HCT116 (cell line): ENCODE data around the gene FDXR. TPM values are rescaled to one million over a fixed set of nuclear protein-coding genes. Genes with fewer than 3 reads are reported as not detected.

ENCODE experiments used
- ATAC-seq: fragments of 200-7000 bp; cut with Tn5 transposase; 2 replicates; pipeline ENCODE4 v1.9.1; 2020; ENCODE audit warnings: mild to moderate bottlenecking, moderate library complexity
- BruUV-seq: library from RNA; stranded (reverse); fragments of 400-500 nt; replicated peaks from 2 replicates; lab custom pipeline; 2021; lab: Mats Ljungman, UMichigan
- CTCF ChIA-PET: fragments of 300-600 bp; sonication (Branson Sonifier 250); formaldehyde crosslinking; loops from one replicate; lab custom pipeline; 2021; ENCODE audit warnings: antibody characterized with exemption; lab: Charles Lee
- POLR2A ChIA-PET: fragments of 300-600, 350-600 bp; sonication (Branson Sonifier 250); formaldehyde crosslinking; loops from one replicate; lab custom pipeline; 2021; ENCODE audit warnings: antibody characterized with exemption; lab: Charles Lee
- RAD21 ChIA-PET, 2 experiments: fragments of 300-600 bp; sonication (Branson Sonifier 250); formaldehyde crosslinking; loops; one replicate each; lab custom pipeline; 2023; ENCODE audit warnings: low total read pairs in 2 of 2; ENCODE audit not compliant: uncharacterized antibody in 2 of 2, unreplicated experiment in 2 of 2, low non-redundant PET in 1 of 2; lab: Charles Lee
- DNase-seq: peaks from one replicate; pipeline ENCODE4 v3.0.0-alpha.2; 2010; ENCODE audit warnings: low read depth, low spot score
- H2AFZ ChIP-seq: fragments of 200-600 bp; shearing (Covaris generic), sonication (generic); 2 replicates; pipeline ENCODE4 v1.6.1; 2017; ENCODE audit warnings: low read depth, mixed run types, mixed read lengths, antibody characterized with exemption, low read length; ENCODE audit not compliant: poor library complexity, severe bottlenecking
- H3K27ac ChIP-seq: 2 replicates; pipeline ENCODE4 v1.5.1; 2012; ENCODE audit warnings: low read depth, low read length
- H3K27me3 ChIP-seq: fragments of 200-600 bp; sonication (generic); 2 replicates; pipeline ENCODE4 v1.6.1; 2016; ENCODE audit warnings: mixed run types, low read length, mixed read lengths; ENCODE audit not compliant: insufficient read depth
- H3K36me3 ChIP-seq, 2 experiments: fragments of 200-500 bp in 1 of 2; fragments of 200-600 bp in 1 of 2; sonication (Bioruptor generic) in 1 of 2; sonication (generic) in 1 of 2; 2 replicates each; pipeline versions ENCODE4 v1.5.1 to v1.6.1; 2014 to 2016; ENCODE audit warnings: low read length in 2 of 2, inconsistent platforms in 1 of 2, mixed read lengths in 1 of 2, mixed run types in 1 of 2; ENCODE audit not compliant: insufficient read depth in 2 of 2, control insufficient read depth in 1 of 2
- H3K4me1 ChIP-seq, 2 experiments: fragments of 200-600 bp in 1 of 2; sonication (generic) in 1 of 2; 2 replicates each; pipeline versions ENCODE4 v1.5.1 to v1.6.1; 2012 to 2017; ENCODE audit warnings: low read length in 2 of 2, inconsistent platforms in 1 of 2, mild to moderate bottlenecking in 1 of 2, mixed read lengths in 1 of 2, mixed run types in 1 of 2, moderate library complexity in 1 of 2; ENCODE audit not compliant: insufficient read depth in 2 of 2, control insufficient read depth in 1 of 2
- H3K4me2 ChIP-seq: fragments of 200-600 bp; sonication (generic); 2 replicates; pipeline ENCODE4 v1.6.1; 2017; ENCODE audit warnings: mixed run types, low read length, mixed read lengths
- H3K4me3 ChIP-seq, 2 experiments: fragments of 200-600 bp in 1 of 2; sonication (generic) in 1 of 2; replicated peaks in 1 of 2; 2 replicates each; pipeline ENCODE4 v1.5.1; 2011 to 2016; ENCODE audit warnings: low read length in 2 of 2, control low read depth in 1 of 2, low read depth in 1 of 2, mild to moderate bottlenecking in 1 of 2, mixed read lengths in 1 of 2, mixed run types in 1 of 2
- H3K79me2 ChIP-seq: fragments of 200-600 bp; sonication (generic); 2 replicates; pipeline ENCODE4 v1.6.1; 2017; ENCODE audit warnings: mild to moderate bottlenecking, mixed run types, low read length, moderate library complexity, mixed read lengths; ENCODE audit not compliant: insufficient read depth
- H3K9ac ChIP-seq: fragments of 200-600 bp; sonication (generic); 2 replicates; pipeline ENCODE4 v1.6.1; 2016; ENCODE audit warnings: low read length, mixed read lengths
- H3K9me2 ChIP-seq: fragments of 200-600 bp; sonication (generic), shearing (Covaris generic); 2 replicates; pipeline ENCODE4 v1.6.1; 2017; ENCODE audit warnings: mixed run types, mild to moderate bottlenecking, moderate library complexity; ENCODE audit not compliant: insufficient read depth
- H3K9me3 ChIP-seq, 2 experiments: fragments of 200-500 bp in 1 of 2; fragments of 200-600 bp in 1 of 2; sonication (Bioruptor generic) in 1 of 2; sonication (generic) in 1 of 2; 2 replicates each; pipeline ENCODE4 v1.6.1; 2014 to 2017; ENCODE audit warnings: low read length in 2 of 2, mixed read lengths in 2 of 2, inconsistent platforms in 1 of 2, low read depth in 1 of 2, mild to moderate bottlenecking in 1 of 2, mixed run types in 1 of 2, moderate library complexity in 1 of 2; ENCODE audit not compliant: control insufficient read depth in 1 of 2, insufficient read depth in 1 of 2
- H4K20me1 ChIP-seq: fragments of 200-600 bp; sonication (generic), shearing (Covaris generic); 2 replicates; pipeline ENCODE4 v1.6.1; 2017; ENCODE audit warnings: mixed run types, mild to moderate bottlenecking, moderate library complexity; ENCODE audit not compliant: insufficient read depth
- ATF3 ChIP-seq: IDR thresholded peaks from 2 replicates; pipeline ENCODE4 v1.6.1; 2012
- CBX3 ChIP-seq: IDR thresholded peaks from 2 replicates; pipeline ENCODE4 v1.6.1; 2012; ENCODE audit warnings: low read depth
- CEBPB ChIP-seq: IDR thresholded peaks from 2 replicates; pipeline ENCODE4 v1.6.1; 2012; ENCODE audit warnings: low read depth
- ELF1 ChIP-seq: IDR thresholded peaks from 2 replicates; pipeline ENCODE4 v1.6.1; 2012; ENCODE audit warnings: low read depth, borderline replicate concordance
- EZH2 ChIP-seq: fragments of 200-600 bp; sonication (generic); IDR thresholded peaks from 2 replicates; pipeline ENCODE4 v1.6.1; 2017; ENCODE audit warnings: antibody characterized with exemption, mixed run types
- EZH2phosphoT487 ChIP-seq: fragments of 200-600 bp; IDR thresholded peaks from 2 replicates; pipeline ENCODE4 v1.6.1; 2018; ENCODE audit warnings: antibody characterized with exemption, borderline replicate concordance
- JUND ChIP-seq: IDR thresholded peaks from 2 replicates; pipeline ENCODE4 v1.6.1; 2012
- POLR2A ChIP-seq: IDR thresholded peaks from 2 replicates; pipeline ENCODE4 v1.7.0; 2011; ENCODE audit warnings: borderline replicate concordance; ENCODE audit not compliant: insufficient read depth, insufficient read length; ENCODE audit errors: extremely low read depth
- RAD21 ChIP-seq: IDR thresholded peaks from 2 replicates; pipeline ENCODE4 v1.6.1; 2012; ENCODE audit warnings: low read depth, mild to moderate bottlenecking
- SIN3A ChIP-seq: IDR thresholded peaks from 2 replicates; pipeline ENCODE4 v1.6.1; 2012; ENCODE audit warnings: low read depth
- SRF ChIP-seq: IDR thresholded peaks from 2 replicates; pipeline ENCODE4 v1.6.1; 2012; ENCODE audit warnings: low read depth
- TCF7L2 ChIP-seq: IDR thresholded peaks from 2 replicates; pipeline ENCODE4 v1.7.0; 2011; ENCODE audit warnings: borderline replicate concordance, inconsistent platforms; ENCODE audit not compliant: insufficient read depth, insufficient read length; ENCODE audit errors: extremely low read depth
- YY1 ChIP-seq: IDR thresholded peaks from 2 replicates; pipeline ENCODE4 v1.6.1; 2011; ENCODE audit warnings: low read length, low read depth, moderate library complexity, mild to moderate bottlenecking; ENCODE audit not compliant: insufficient replicate concordance; ENCODE audit errors: extremely low read depth
- ZBTB33 ChIP-seq: IDR thresholded peaks from 2 replicates; pipeline ENCODE4 v1.6.1; 2011; ENCODE audit warnings: mild to moderate bottlenecking, low read length, moderate library complexity; ENCODE audit not compliant: insufficient replicate concordance; ENCODE audit errors: extremely low read depth
- ZFX ChIP-seq: fragments of 450-650 bp; IDR thresholded peaks from 2 replicates; pipeline ENCODE4 v1.6.1; 2017
- ZNF274 ChIP-seq: fragments of 200-500 bp; sonication (Bioruptor generic); IDR thresholded peaks from 2 replicates; pipeline ENCODE4 v1.6.1; 2014; ENCODE audit warnings: mild to moderate bottlenecking, low read depth, low read length, inconsistent platforms
- intact Hi-C: fragments of 100-400 bp; cut with micrococcal nuclease; formaldehyde crosslinking; loops from 2 replicates; pipeline ENCODE4 v1.10.0; 2022
- total RNA-seq: library from RNA; stranded (reverse); gene quantifications from one replicate; pipeline ENCODE4 v1.2.1, GENCODE V29; 2021; ENCODE audit not compliant: unreplicated experiment
- TF ChIP-seq, protein P1 (sequence below), 3 experiments: fragments of 200-600 bp in 1 of 3; sonication (generic) in 1 of 3; IDR thresholded peaks in 2 of 3; conservative IDR thresholded peaks in 1 of 3; 2 replicates each; pipeline ENCODE4 v1.5.1; 2012 to 2017; ENCODE audit warnings: low read depth in 2 of 3, low read length in 2 of 3, antibody characterized with exemption in 1 of 3, borderline replicate concordance in 1 of 3, control low read depth in 1 of 3, mild to moderate bottlenecking in 1 of 3, mixed read lengths in 1 of 3, mixed run types in 1 of 3, moderate library complexity in 1 of 3; ENCODE audit not compliant: insufficient read depth in 1 of 3
- TF ChIP-seq, protein P2 (sequence below): IDR thresholded peaks from 2 replicates; pipeline ENCODE4 v1.6.1; 2012

FDXR gene
- total RNA-seq, 1 experiment from 2014 or later, result 98.8 TPM

DNA sequence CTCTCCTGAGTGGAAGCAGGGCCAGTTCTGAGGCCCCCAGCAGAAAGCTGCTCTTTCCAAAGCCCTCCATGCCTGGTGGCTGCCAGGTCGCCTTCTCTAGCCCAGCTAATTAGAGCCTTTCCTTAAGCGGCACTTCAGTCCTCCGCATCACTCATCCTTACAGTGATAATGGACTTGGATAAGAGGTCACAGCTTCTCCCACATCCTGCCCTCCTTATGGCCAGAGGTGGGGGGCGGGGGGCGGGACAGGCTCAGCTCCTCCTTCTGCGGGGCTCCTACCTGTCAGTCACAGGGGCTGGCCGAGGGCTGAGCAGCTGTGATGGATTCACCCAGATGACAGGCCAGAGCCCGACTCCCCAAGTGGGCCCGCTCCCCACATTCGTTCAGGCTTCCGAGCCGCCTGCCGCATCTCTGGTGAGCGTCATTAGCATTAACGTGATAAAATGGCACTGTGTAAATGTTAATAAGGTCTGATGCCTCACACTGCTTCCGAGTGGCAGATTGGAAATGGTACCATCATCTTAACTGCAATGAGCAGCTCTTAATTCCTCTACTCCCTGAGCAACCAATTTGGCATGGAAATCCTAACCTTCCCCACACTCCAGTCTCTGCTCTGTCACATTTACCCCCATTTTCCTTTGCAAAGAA lies 54.4 kb downstream of the FDXR start:
- POLR2A ChIA-PET, result no interaction called here
- no peak for ATAC-seq
- H2AFZ ChIP-seq, result no peak overlapping the region

More for the DNA sequence above, 54.4 kb downstream of the FDXR start:
- Histone ChIP-seq H3K79me2 (no peaks in the 10 kb centered on the region), H3K27ac (no peak overlapping the region), H3K27me3 (no peaks in the 10 kb centered on the region), H4K20me1 (no peaks in the 10 kb centered on the region), H3K4me1 (no peaks in the 10 kb centered on the region), H3K4me3 (no peak overlapping the region), H3K9me3 (no peaks in the 10 kb centered on the region), H3K36me3 (no peaks in the 10 kb centered on the region), H3K9me2 (no peaks in the 10 kb centered on the region), H3K9ac (no peak overlapping the region), H3K4me2 (no peak overlapping the region)
- ChIA-PET CTCF (interaction anchor here (1.4 kb wide), 1 partner anchor 55 kb away, joined by 3 read pairs; no protein-coding TSS in a partner anchor), RAD21 (no interaction called here)
- DNase-seq, result no peak
- TF ChIP-seq ATF3 (no peak), JUND (no peak), ZFX (no peak), SIN3A (no peak), EZH2 (no peak), RAD21 (no peak), YY1 (no peak), CEBPB (no peak), TCF7L2 (no peak), ZBTB33 (no peak), POLR2A (no peak), SRF (no peak), ZNF274 (no peak), EZH2phosphoT487 (no peak), ELF1 (no peak), CBX3 (no peak)
- TF ChIP-seq, protein P1, sequence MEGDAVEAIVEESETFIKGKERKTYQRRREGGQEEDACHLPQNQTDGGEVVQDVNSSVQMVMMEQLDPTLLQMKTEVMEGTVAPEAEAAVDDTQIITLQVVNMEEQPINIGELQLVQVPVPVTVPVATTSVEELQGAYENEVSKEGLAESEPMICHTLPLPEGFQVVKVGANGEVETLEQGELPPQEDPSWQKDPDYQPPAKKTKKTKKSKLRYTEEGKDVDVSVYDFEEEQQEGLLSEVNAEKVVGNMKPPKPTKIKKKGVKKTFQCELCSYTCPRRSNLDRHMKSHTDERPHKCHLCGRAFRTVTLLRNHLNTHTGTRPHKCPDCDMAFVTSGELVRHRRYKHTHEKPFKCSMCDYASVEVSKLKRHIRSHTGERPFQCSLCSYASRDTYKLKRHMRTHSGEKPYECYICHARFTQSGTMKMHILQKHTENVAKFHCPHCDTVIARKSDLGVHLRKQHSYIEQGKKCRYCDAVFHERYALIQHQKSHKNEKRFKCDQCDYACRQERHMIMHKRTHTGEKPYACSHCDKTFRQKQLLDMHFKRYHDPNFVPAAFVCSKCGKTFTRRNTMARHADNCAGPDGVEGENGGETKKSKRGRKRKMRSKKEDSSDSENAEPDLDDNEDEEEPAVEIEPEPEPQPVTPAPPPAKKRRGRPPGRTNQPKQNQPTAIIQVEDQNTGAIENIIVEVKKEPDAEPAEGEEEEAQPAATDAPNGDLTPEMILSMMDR (IDR thresholded peaks at IDR 0.05 in 2 of 3, conservative IDR thresholded peaks at IDR 0.05 in 1 of 3; ENCODE audit: borderline replicate concordance in 1 of 3, insufficient read depth in 1 of 3, low read depth in 2 of 3, low read length in 2 of 3), result no peak
- TF ChIP-seq, protein P2, sequence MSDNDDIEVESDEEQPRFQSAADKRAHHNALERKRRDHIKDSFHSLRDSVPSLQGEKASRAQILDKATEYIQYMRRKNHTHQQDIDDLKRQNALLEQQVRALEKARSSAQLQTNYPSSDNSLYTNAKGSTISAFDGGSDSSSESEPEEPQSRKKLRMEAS, result no peak
- intact Hi-C loops, result no loop called here
- BruUV-seq, result no TSS peak
